Caco-2 (cell line): ENCODE results near the gene SNX15. TPM values are rescaled to one million over a fixed set of nuclear protein-coding genes. Genes with fewer than 3 reads are reported as not detected.

ENCODE experiments used
- BruUV-seq: library from RNA; stranded (reverse); fragments of 400-500 nt; replicated peaks from 2 replicates; lab custom pipeline; 2021; lab: Mats Ljungman, UMichigan
- CTCF ChIA-PET: fragments of 300-600 bp; sonication (Branson Sonifier 250); formaldehyde crosslinking; loops from one replicate; lab custom pipeline; 2022; ENCODE audit warnings: antibody characterized with exemption; lab: Charles Lee
- POLR2A ChIA-PET: fragments of 300-600 bp; sonication (Branson Sonifier 250); formaldehyde crosslinking; loops from one replicate; lab custom pipeline; 2022; ENCODE audit warnings: antibody characterized with exemption; lab: Charles Lee
- DNase-seq, 2 experiments: peaks; one replicate each; pipeline versions ENCODE4 v3.0.0 to v3.0.0-alpha.2; 2020 to 2022
- H3K27me3 ChIP-seq: replicated peaks from 2 replicates; pipeline ENCODE4 v1.6.0; 2011; ENCODE audit warnings: low read length; ENCODE audit not compliant: control insufficient read depth, insufficient read depth
- H3K36me3 ChIP-seq: 2 replicates; pipeline ENCODE4 v1.5.1; 2011; ENCODE audit warnings: low read length; ENCODE audit not compliant: control insufficient read depth, insufficient read depth
- H3K4me1 ChIP-seq: fragments of 250-450 bp; sonication (Bioruptor Pico); 2 replicates; pipeline ENCODE4 v1.5.1; 2020; ENCODE audit warnings: mild to moderate bottlenecking
- H3K4me3 ChIP-seq: 2 replicates; pipeline ENCODE4 v1.5.1; 2011; ENCODE audit warnings: low read depth, mild to moderate bottlenecking, control low read depth, low read length
- H3K9me3 ChIP-seq: fragments of 250-450 bp; sonication (Bioruptor Pico); 2 replicates; pipeline ENCODE4 v1.5.1; 2020; ENCODE audit warnings: mild to moderate bottlenecking, moderate library complexity
- H3K27ac Mint-ChIP-seq: one replicate; pipeline ENCODE4 v1.8.0; 2022; ENCODE audit warnings: mixed read lengths; ENCODE audit not compliant: unreplicated experiment
- H3K27me3 Mint-ChIP-seq: one replicate; pipeline ENCODE4 v1.8.0; 2022; ENCODE audit warnings: mixed read lengths; ENCODE audit not compliant: insufficient read depth, unreplicated experiment
- H3K36me3 Mint-ChIP-seq: one replicate; pipeline ENCODE4 v1.8.0; 2022; ENCODE audit warnings: mild to moderate bottlenecking, mixed read lengths; ENCODE audit not compliant: insufficient read depth, unreplicated experiment
- H3K4me1 Mint-ChIP-seq: one replicate; pipeline ENCODE4 v1.8.0; 2022; ENCODE audit warnings: low read depth, mixed read lengths; ENCODE audit not compliant: unreplicated experiment
- H3K4me3 Mint-ChIP-seq: one replicate; pipeline ENCODE4 v1.8.0; 2022; ENCODE audit warnings: mild to moderate bottlenecking, moderate library complexity, mixed read lengths; ENCODE audit not compliant: unreplicated experiment
- H3K9me3 Mint-ChIP-seq: one replicate; pipeline ENCODE4 v1.8.0; 2022; ENCODE audit warnings: mixed read lengths; ENCODE audit not compliant: unreplicated experiment
- CTCF ChIP-seq, 2 experiments: fragments of 200-600 bp in 1 of 2; IDR thresholded peaks; 1 replicate in 1 of 2; 2 replicates in 1 of 2; pipeline versions ENCODE4 v1.5.1 to v1.8.0; 2011 to 2022; ENCODE audit warnings: antibody characterized with exemption in 1 of 2, control low read depth in 1 of 2, inconsistent platforms in 1 of 2, low read depth in 1 of 2, low read length in 1 of 2, mild to moderate bottlenecking in 1 of 2, moderate library complexity in 1 of 2; ENCODE audit not compliant: insufficient read depth in 1 of 2, severe bottlenecking in 1 of 2, unreplicated experiment in 1 of 2
- intact Hi-C: fragments of 100-400 bp; cut with micrococcal nuclease; formaldehyde crosslinking; loops from one replicate; pipeline ENCODE4 v1.10.0; 2022; ENCODE audit not compliant: unreplicated experiment
- total RNA-seq: library from RNA; stranded (reverse); gene quantifications from 2 replicates; pipeline ENCODE4 v1.2.3, GENCODE V29; 2022

SNX15 gene
- total RNA-seq, 1 experiment from 2014 or later = 35.8 TPM

- no peak overlapping the region for H3K4me3 ChIP-seq
- BruUV-seq = no TSS peak
- no peaks in the 10 kb centered on the region for H3K27me3 ChIP-seq
- intact Hi-C loops = no loop called here
- ChIA-PET CTCF (no interaction called here), POLR2A (no interaction called here)
- H3K36me3 ChIP-seq = no peaks in the 10 kb centered on the region
- no peak for TF ChIP-seq CTCF (IDR thresholded peaks at IDR 0.05; ENCODE audit: insufficient read depth in 1 of 2, low read depth in 1 of 2, low read length in 1 of 2, severe bottlenecking in 1 of 2, unreplicated experiment in 1 of 2)
- Mint-ChIP-seq H3K27ac (no peak overlapping the region), H3K4me1 (no peaks in the 10 kb centered on the region), H3K27me3 (no peaks in the 10 kb centered on the region), H3K36me3 (no peaks in the 10 kb centered on the region), H3K4me3 (no peak overlapping the region), H3K9me3 (no peaks in the 10 kb centered on the region)
- no peak for DNase-seq
- no peaks in the 10 kb centered on the region for H3K4me1 ChIP-seq
- H3K9me3 ChIP-seq = no peaks in the 10 kb centered on the region
These were observed 40.2 kb downstream of the SNX15 start for GRCh38 chr11:65067446-65067845.

- no peak for TF ChIP-seq CTCF (IDR thresholded peaks at IDR 0.05; ENCODE audit: insufficient read depth in 1 of 2, low read depth in 1 of 2, low read length in 1 of 2, severe bottlenecking in 1 of 2, unreplicated experiment in 1 of 2)
- no peak overlapping the region for H3K27ac Mint-ChIP-seq
- no TSS peak for BruUV-seq
- no peaks in the 10 kb centered on the region for H3K27me3 Mint-ChIP-seq
- no peaks in the 10 kb centered on the region for H3K9me3 ChIP-seq
- H3K4me3 ChIP-seq = no peak overlapping the region
- POLR2A ChIA-PET = no interaction called here
- CTCF ChIA-PET = interaction anchor here (0.6 to 0.9 kb wide), 2 partner anchors 48 to 314 kb away, joined by 3 read pairs; partner anchors contain the start of gene ZNHIT2
- H3K4me1 ChIP-seq = no peaks in the 10 kb centered on the region
- H3K36me3 ChIP-seq = no peaks in the 10 kb centered on the region
- no peak for DNase-seq
- no peaks in the 10 kb centered on the region for H3K36me3 Mint-ChIP-seq
- intact Hi-C loops = no loop called here
- H3K9me3 Mint-ChIP-seq = no peaks in the 10 kb centered on the region
- H3K4me3 Mint-ChIP-seq = no peak overlapping the region
- no peaks in the 10 kb centered on the region for H3K27me3 ChIP-seq
- H3K4me1 Mint-ChIP-seq = no peaks in the 10 kb centered on the region
These were observed 42.0 kb downstream of the SNX15 start for GRCh38 chr11:65069217-65069616.

GRCh38 chr11:65071907-65072630 is 44.8 kb downstream of the SNX15 start:
- Mint-ChIP-seq H3K27me3 (no peaks in the 10 kb centered on the region), H3K4me1 (no peaks in the 10 kb centered on the region), H3K27ac (no peak overlapping the region), H3K36me3 (peaks cover 18% of the 10 kb centered on the region), H3K4me3 (no peak overlapping the region), H3K9me3 (no peaks in the 10 kb centered on the region)
- no peaks in the 10 kb centered on the region for H3K9me3 ChIP-seq
- ChIA-PET POLR2A (no interaction called here), CTCF (interaction anchor here (0.5 kb wide), 1 partner anchor 286 kb away, joined by 3 read pairs; no protein-coding TSS in a partner anchor)
- intact Hi-C loops = no loop called here
- H3K4me3 ChIP-seq = no peak overlapping the region
- no peaks in the 10 kb centered on the region for H3K4me1 ChIP-seq
- no peaks in the 10 kb centered on the region for H3K27me3 ChIP-seq
- H3K36me3 ChIP-seq = peaks cover 1% of the 10 kb centered on the region; the same call in 1 of the 2 replicates
- BruUV-seq = no TSS peak
- DNase-seq = no peak
- TF ChIP-seq CTCF (IDR thresholded peaks at IDR 0.05; ENCODE audit: insufficient read depth in 1 of 2, low read depth in 1 of 2, low read length in 1 of 2, severe bottlenecking in 1 of 2, unreplicated experiment in 1 of 2) = no peak
